ENCODE results near the gene FAM120B. TPM values are rescaled to one million over a fixed set of nuclear protein-coding genes. Genes with fewer than 3 reads are reported as not detected.

FAM120B gene
- total RNA-seq, 1 donor from 2014 or later: 33.7 TPM

DNA sequence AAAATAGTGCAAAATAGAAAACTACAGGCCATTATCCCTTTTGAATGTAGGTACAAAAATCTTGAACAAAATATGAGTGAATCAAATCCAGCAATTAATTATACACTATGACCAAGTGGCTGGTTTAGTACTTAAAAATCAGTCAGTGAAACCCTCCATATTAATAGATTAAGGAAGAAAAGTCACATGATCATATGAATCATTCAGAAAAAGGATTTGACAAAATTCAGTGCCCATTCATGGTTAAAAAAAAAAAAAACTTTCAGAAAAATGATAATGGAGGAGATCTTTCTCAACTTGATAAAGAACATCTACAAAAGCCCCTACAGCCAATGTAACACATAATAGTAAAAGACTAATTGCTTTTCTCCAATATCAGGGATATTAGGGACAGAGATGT lies 75.0 kb downstream of the FAM120B start:
- H3K4me3 Mint-ChIP-seq: no peak overlapping the region

DNA sequence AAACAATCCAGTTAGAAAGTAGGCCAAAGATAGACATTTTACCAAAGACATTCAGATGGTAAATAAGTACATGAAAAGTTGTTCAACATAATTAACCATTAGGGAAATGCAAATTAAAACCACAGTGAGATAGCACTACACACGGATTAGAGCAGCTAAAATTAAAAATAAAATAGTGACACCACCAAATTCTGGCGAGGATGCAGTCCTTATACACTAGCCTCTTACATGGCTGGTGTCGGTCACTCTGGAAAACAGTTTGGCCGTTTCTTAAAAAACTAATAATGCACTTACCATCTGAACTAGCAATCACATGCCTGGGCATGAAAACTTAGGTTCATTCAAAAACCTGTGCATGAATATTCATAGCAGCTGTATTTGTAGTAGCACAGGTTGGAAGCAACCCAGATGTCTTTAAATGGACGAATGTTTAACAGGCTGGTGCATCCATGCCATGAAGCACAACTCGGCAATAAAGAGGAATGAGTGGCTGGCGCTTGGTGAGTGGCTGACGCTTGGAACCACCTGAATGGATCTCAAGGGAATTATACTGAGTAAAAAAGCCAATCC lies 77.0 kb downstream of the FAM120B start:
- Mint-ChIP-seq H3K36me3 (ENCODE audit: low read depth) (no peaks in the 10 kb centered on the region), H3K9me3 (no peaks in the 10 kb centered on the region), H3K27me3 (ENCODE audit: low read depth) (no peaks in the 10 kb centered on the region), H3K27ac (ENCODE audit: unreplicated experiment) (no peak overlapping the region), H3K4me3 (peak overlapping the region; percentile 2), H3K4me1 (peaks cover 10% of the 10 kb centered on the region)
- TF ChIP-seq, protein P1, sequence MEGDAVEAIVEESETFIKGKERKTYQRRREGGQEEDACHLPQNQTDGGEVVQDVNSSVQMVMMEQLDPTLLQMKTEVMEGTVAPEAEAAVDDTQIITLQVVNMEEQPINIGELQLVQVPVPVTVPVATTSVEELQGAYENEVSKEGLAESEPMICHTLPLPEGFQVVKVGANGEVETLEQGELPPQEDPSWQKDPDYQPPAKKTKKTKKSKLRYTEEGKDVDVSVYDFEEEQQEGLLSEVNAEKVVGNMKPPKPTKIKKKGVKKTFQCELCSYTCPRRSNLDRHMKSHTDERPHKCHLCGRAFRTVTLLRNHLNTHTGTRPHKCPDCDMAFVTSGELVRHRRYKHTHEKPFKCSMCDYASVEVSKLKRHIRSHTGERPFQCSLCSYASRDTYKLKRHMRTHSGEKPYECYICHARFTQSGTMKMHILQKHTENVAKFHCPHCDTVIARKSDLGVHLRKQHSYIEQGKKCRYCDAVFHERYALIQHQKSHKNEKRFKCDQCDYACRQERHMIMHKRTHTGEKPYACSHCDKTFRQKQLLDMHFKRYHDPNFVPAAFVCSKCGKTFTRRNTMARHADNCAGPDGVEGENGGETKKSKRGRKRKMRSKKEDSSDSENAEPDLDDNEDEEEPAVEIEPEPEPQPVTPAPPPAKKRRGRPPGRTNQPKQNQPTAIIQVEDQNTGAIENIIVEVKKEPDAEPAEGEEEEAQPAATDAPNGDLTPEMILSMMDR (conservative IDR thresholded peaks at IDR 0.05): no peak
- no peak for DNase-seq (ENCODE audit: low read depth, low spot score)

More for the DNA sequence above, 75.0 kb downstream of the FAM120B start:
- TF ChIP-seq, protein P1 (conservative IDR thresholded peaks at IDR 0.05): no peak
- Mint-ChIP-seq H3K4me1 (peaks cover 10% of the 10 kb centered on the region), H3K9me3 (no peaks in the 10 kb centered on the region), H3K27ac (ENCODE audit: unreplicated experiment) (no peak overlapping the region), H3K36me3 (ENCODE audit: low read depth) (no peaks in the 10 kb centered on the region), H3K27me3 (ENCODE audit: low read depth) (no peaks in the 10 kb centered on the region)
- no peak for DNase-seq (ENCODE audit: low read depth, low spot score)

DNA sequence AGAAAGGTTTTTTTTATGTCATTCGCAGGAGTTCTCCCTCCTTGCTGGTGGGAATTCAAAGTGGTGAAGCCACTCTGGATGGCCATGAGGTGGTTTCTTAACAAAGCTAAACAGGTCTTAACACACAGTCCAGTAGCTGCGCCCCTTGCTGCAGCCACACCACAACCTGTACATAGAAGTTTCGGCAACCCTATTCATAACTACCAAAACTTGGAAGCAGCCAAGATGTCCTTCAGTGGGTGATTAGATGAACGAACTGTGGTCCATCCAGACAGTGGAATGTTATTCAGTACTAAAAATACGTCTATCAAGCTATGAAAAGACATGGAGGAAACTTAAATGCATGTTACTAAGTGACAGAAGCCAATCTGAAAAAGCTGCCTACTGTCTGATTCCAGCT lies 78.9 kb downstream of the FAM120B start:
- TF ChIP-seq, protein P1 (conservative IDR thresholded peaks at IDR 0.05): no peak
- Mint-ChIP-seq H3K4me3 (no peak overlapping the region), H3K36me3 (ENCODE audit: low read depth) (peaks cover 10% of the 10 kb centered on the region), H3K27me3 (ENCODE audit: low read depth) (no peaks in the 10 kb centered on the region), H3K9me3 (no peaks in the 10 kb centered on the region), H3K4me1 (peaks cover 10% of the 10 kb centered on the region), H3K27ac (ENCODE audit: unreplicated experiment) (no peak overlapping the region)
- DNase-seq (ENCODE audit: low read depth, low spot score): no peak

DNA sequence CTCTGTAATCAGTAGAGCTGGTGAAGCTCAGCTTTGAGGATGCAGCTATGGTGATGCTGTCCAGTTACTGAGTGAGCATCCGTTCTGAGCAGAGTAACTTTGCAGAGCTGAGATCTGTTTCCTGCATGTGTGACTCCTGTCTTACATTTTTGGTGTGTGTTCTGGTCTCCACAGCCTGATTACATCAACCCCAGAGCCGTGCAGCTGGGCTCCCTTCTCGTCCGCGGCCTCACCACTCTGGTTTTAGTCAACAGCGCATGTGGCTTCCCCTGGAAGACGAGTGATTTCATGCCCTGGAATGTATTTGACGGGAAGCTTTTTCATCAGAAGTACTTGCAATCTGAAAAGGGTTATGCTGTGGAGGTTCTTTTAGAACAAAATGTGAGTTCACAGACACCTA lies 81.6 kb downstream of the FAM120B start:
- Mint-ChIP-seq H3K27ac (ENCODE audit: unreplicated experiment) (no peak overlapping the region), H3K4me1 (peaks cover 10% of the 10 kb centered on the region)

DNA sequence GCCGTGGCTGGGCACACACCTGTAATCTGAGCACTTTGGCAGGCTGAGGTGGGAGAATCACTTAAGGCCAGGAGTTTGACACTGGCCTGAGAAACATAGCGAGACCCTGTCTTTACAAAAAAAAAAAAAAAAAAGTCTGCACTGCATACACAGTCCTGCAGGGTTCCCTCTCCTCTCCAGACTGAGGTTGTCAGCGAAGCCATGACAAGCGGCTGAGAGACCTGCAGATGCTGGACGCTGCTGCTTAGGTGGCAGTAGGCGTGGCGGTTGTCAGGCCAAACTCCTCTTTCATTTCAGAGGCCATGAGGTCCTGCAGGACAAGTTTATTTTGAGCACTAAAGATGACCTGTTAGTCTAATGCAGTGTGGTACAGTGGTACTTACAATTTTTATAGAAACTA lies 86.5 kb downstream of the FAM120B start:
- Mint-ChIP-seq H3K27me3 (ENCODE audit: low read depth) (no peaks in the 10 kb centered on the region), H3K9me3 (peaks cover 7% of the 10 kb centered on the region), H3K27ac (ENCODE audit: unreplicated experiment) (no peak overlapping the region), H3K4me1 (no peaks in the 10 kb centered on the region), H3K36me3 (ENCODE audit: low read depth) (peaks cover 47% of the 10 kb centered on the region), H3K4me3 (no peak overlapping the region)
- TF ChIP-seq, protein P1 (conservative IDR thresholded peaks at IDR 0.05): no peak
- no peak for DNase-seq (ENCODE audit: low read depth, low spot score)

More for the DNA sequence above, 81.6 kb downstream of the FAM120B start:
- TF ChIP-seq, protein P1 (conservative IDR thresholded peaks at IDR 0.05): no peak
- Mint-ChIP-seq H3K9me3 (no peaks in the 10 kb centered on the region), H3K4me3 (no peak overlapping the region), H3K27me3 (ENCODE audit: low read depth) (no peaks in the 10 kb centered on the region), H3K36me3 (ENCODE audit: low read depth) (peaks cover 16% of the 10 kb centered on the region)
- no peak for DNase-seq (ENCODE audit: low read depth, low spot score)

All from neural crest cell (in vitro differentiated cells).